Astrocyte of the cerebellum (primary cell): Measurements from ENCODE around the gene BATF3.
"Not testable (repeated sequence)": the region's sequence is repeated elsewhere in the genome, so short reads cannot be mapped to it uniquely, and the experiment has no call there.

Experiments used
- DNase-seq: peaks from one replicate; pipeline ENCODE4 v3.0.0-alpha.2; 2011; ENCODE audit warnings: low read depth
- H3K4me3 ChIP-seq: 2 replicates; pipeline ENCODE4 v1.5.1; 2011; ENCODE audit warnings: mild to moderate bottlenecking, low read depth, low read length, moderate library complexity
- in situ Hi-C: cut with HindIII; loops from 2 replicates; pipeline ENCODE4 v1.10.0; 2017; ENCODE audit warnings: low sequenced_read_pairs
- TF ChIP-seq, protein P1 (sequence below): IDR thresholded peaks from 2 replicates; pipeline ENCODE4 v1.5.1; 2012; ENCODE audit warnings: low read length, low read depth, moderate library complexity, mild to moderate bottlenecking; ENCODE audit errors: missing control alignments

BATF3 gene

GRCh38 chr1:212643877-212644276 is 55.8 kb downstream of the BATF3 start:
- DNase-seq = no peak
- TF ChIP-seq, protein P1, sequence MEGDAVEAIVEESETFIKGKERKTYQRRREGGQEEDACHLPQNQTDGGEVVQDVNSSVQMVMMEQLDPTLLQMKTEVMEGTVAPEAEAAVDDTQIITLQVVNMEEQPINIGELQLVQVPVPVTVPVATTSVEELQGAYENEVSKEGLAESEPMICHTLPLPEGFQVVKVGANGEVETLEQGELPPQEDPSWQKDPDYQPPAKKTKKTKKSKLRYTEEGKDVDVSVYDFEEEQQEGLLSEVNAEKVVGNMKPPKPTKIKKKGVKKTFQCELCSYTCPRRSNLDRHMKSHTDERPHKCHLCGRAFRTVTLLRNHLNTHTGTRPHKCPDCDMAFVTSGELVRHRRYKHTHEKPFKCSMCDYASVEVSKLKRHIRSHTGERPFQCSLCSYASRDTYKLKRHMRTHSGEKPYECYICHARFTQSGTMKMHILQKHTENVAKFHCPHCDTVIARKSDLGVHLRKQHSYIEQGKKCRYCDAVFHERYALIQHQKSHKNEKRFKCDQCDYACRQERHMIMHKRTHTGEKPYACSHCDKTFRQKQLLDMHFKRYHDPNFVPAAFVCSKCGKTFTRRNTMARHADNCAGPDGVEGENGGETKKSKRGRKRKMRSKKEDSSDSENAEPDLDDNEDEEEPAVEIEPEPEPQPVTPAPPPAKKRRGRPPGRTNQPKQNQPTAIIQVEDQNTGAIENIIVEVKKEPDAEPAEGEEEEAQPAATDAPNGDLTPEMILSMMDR = no peak
- in situ Hi-C loops = no loop called here
- H3K4me3 ChIP-seq = no peak overlapping the region

GRCh38 chr1:212641956-212642355 is 57.7 kb downstream of the BATF3 start:
- in situ Hi-C loops = no loop called here
- TF ChIP-seq, protein P1 = no peak
- DNase-seq = no peak
- no peak overlapping the region for H3K4me3 ChIP-seq

DNA sequence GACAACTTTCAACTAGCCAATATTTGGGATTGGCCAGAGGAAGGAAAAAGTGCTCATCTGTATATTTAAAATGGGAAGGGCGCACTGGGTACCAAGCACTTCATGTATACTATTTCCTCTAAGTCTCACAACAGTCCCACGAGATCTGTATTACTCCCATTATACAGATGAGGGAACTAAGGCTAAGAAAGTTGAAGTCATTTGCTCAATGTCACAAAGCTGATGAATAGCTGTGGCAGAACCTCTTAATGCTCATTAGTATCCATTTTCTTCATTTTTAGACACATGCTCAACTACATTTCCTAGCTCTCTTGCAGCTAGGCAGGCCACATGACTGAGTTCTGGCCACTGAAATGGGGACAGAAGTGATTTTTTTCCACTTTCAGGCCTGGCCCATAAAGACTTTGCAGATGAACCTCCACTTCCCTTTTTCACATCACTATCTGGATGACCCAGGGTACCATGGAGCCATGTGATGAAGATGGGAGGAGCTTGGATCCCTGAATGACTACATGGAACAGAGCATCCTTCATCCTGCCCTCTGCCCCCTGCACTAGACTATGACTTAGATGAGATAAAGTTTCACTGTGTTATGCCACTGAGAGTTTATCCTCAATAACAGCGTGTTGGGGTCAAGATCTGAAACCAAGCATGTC is 59.3 kb downstream of the BATF3 start:
- no peak overlapping the region for H3K4me3 ChIP-seq
- TF ChIP-seq, protein P1 = no peak
- no peak for DNase-seq
- in situ Hi-C loops = no loop called here

DNA sequence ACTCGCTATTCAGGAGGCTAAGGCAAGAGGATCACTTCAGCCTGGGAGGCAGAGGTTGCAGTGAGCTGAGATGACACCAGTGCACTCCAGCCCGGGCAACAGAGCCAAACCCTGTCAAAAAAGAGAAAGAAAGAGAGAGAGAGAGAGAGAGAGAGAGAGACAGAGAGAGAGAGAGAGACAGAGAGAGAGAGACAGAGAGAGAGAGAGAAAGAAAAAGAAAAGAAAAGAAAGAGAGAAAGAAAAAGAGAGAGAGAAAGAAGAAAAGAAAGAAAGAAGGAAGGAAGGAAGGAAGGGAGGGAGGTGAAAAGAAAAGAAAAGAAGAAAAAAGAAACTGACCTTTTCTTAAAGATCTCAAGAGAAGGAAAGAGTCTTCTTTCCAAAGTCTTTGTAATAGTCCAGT is 60.1 kb downstream of the BATF3 start:
- H3K4me3 ChIP-seq, DNase-seq, in situ Hi-C loops: not testable (repeated sequence)

GRCh38 chr1:212638492-212639151 is 61.0 kb downstream of the BATF3 start:
- in situ Hi-C loops = no loop called here
- H3K4me3 ChIP-seq = peak overlapping the region; percentile 7
- peak; percentile 56 for DNase-seq
- TF ChIP-seq, protein P1 = no peak

DNA sequence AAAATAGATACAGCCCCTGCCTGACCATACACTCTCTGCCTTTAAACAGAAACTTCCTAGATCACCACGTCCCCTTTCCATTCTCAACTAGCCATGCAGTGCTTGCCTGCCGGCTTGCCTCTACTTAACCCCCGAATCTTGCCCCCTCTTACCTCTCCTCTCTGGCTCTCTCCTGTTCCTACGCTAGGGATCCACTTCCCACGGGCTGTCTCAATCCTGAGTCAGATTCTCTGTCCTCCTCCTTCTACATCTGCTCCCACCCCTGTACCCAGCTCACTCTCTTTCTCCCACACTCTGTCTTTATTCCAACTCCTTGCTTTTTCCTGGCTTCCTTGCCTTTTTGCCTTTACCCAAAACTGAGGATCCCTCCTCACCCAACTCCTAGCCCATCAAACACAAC is 61.7 kb downstream of the BATF3 start:
- DNase-seq = no peak
- in situ Hi-C loops = no loop called here
- TF ChIP-seq, protein P1 = no peak
- H3K4me3 ChIP-seq = peak overlapping the region; percentile 7
